Choroid plexus epithelial cell (primary cell): ENCODE data around the gene AGPAT2.
A peak's percentile ranks its signal among the peaks of the same experiment; 100 is the strongest.

Experiments used
- DNase-seq: peaks from one replicate; pipeline ENCODE4 v3.0.0-alpha.2; 2010; ENCODE audit warnings: low read depth
- H3K4me3 ChIP-seq: 2 replicates; pipeline ENCODE4 v1.5.1; 2011; ENCODE audit warnings: low read depth, mild to moderate bottlenecking, control low read depth, low read length, moderate library complexity
- CTCF ChIP-seq: conservative IDR thresholded peaks from 2 replicates; pipeline ENCODE4 v1.5.1; 2011; ENCODE audit warnings: low read depth, mild to moderate bottlenecking, control low read depth, inconsistent platforms, low read length, moderate library complexity

The AGPAT2 gene

GRCh38 chr9:136686794-136687711 is at the start of gene AGPAT2:
Gene AGPAT2 (minus strand): TSS chr9:136687457. CDS start chr9:136687357, 100 bp downstream.
- no peak for TF ChIP-seq CTCF
- peak; percentile 43 for DNase-seq
- peak within 1 kb of the TSS; percentile 65 for H3K4me3 ChIP-seq

- no peak for DNase-seq
- no peak overlapping the region for H3K4me3 ChIP-seq
- no peak for TF ChIP-seq CTCF
Measured at GRCh38 chr9:136735812-136736480, 48.7 kb upstream of the AGPAT2 start.

- H3K4me3 ChIP-seq, result no peak overlapping the region
- no peak for TF ChIP-seq CTCF
- DNase-seq, result no peak
Measured at GRCh38 chr9:136734837-136735496, 47.7 kb upstream of the AGPAT2 start.

- no peak for TF ChIP-seq CTCF
- H3K4me3 ChIP-seq, result no peak overlapping the region
- no peak for DNase-seq
Measured at GRCh38 chr9:136733611-136734010, 46.4 kb upstream of the AGPAT2 start.

GRCh38 chr9:136732444-136733178 is 45.4 kb upstream of the AGPAT2 start:
- no peak overlapping the region for H3K4me3 ChIP-seq
- no peak for DNase-seq
- no peak for TF ChIP-seq CTCF

GRCh38 chr9:136729926-136730325 is 42.7 kb upstream of the AGPAT2 start:
- no peak for DNase-seq
- H3K4me3 ChIP-seq, result no peak overlapping the region

More at GRCh38 chr9:136729926-136730325, 42.7 kb upstream of the AGPAT2 start:
- TF ChIP-seq CTCF, result no peak
